HG02884 (cell line): Measurements from ENCODE around the gene TMEM130.

Source experiments
- ATAC-seq: cut with Tn5 transposase; IDR thresholded peaks from one replicate; pipeline ENCODE4 v1.9.1; 2021; ENCODE audit warnings: mild to moderate bottlenecking, moderate library complexity; ENCODE audit not compliant: unreplicated experiment

TMEM130 gene

GRCh38 chr7:98869597-98870120 is at the start of gene TMEM130:
Gene TMEM130, minus strand, starts transcription at chr7:98870014. Its CDS starts 153 bp downstream, at chr7:98869861.
- no peak for ATAC-seq

- no peak for ATAC-seq
Measured at GRCh38 chr7:98917331-98917730, 47.5 kb upstream of the TMEM130 start.

GRCh38 chr7:98913612-98914011 is 43.8 kb upstream of the TMEM130 start:
- ATAC-seq: no peak

GRCh38 chr7:98913026-98913425 is 43.2 kb upstream of the TMEM130 start:
- no peak for ATAC-seq

GRCh38 chr7:98911916-98912315 is 42.1 kb upstream of the TMEM130 start:
- ATAC-seq: no peak

- ATAC-seq: no peak
Measured at GRCh38 chr7:98910427-98910826, 40.6 kb upstream of the TMEM130 start.

- no peak for ATAC-seq
Measured at GRCh38 chr7:98909487-98909886, 39.7 kb upstream of the TMEM130 start.

GRCh38 chr7:98908585-98908984 is 38.8 kb upstream of the TMEM130 start:
- no peak for ATAC-seq

- no peak for ATAC-seq
Measured at GRCh38 chr7:98907570-98907969, 37.8 kb upstream of the TMEM130 start.

GRCh38 chr7:98903246-98903645 is 33.4 kb upstream of the TMEM130 start:
- no peak for ATAC-seq

GRCh38 chr7:98902523-98902922 is 32.7 kb upstream of the TMEM130 start:
- ATAC-seq: no peak

- ATAC-seq: no peak
Measured at GRCh38 chr7:98900815-98901214, 31.0 kb upstream of the TMEM130 start.

GRCh38 chr7:98899816-98900215 is 30.0 kb upstream of the TMEM130 start:
- ATAC-seq: no peak

- no peak for ATAC-seq
Measured at GRCh38 chr7:98892609-98893008, 22.8 kb upstream of the TMEM130 start.

GRCh38 chr7:98887038-98887437 is 17.2 kb upstream of the TMEM130 start:
- ATAC-seq: no peak

- ATAC-seq: no peak
Measured at GRCh38 chr7:98884416-98884815, 14.6 kb upstream of the TMEM130 start.

GRCh38 chr7:98881561-98882315 is 11.9 kb upstream of the TMEM130 start:
- no peak for ATAC-seq

- ATAC-seq: no peak
Measured at GRCh38 chr7:98880485-98880884, 10.7 kb upstream of the TMEM130 start.

GRCh38 chr7:98879979-98880315 is 10.1 kb upstream of the TMEM130 start:
- ATAC-seq: no peak

- peak; percentile 66 for ATAC-seq
Measured at GRCh38 chr7:98879198-98879978, 9.6 kb upstream of the TMEM130 start.

- peak; percentile 62 for ATAC-seq
Measured at GRCh38 chr7:98878365-98879197, 8.8 kb upstream of the TMEM130 start, which contains the start of gene TRRAP. Gene TRRAP, plus strand, starts transcription at chr7:98878532. Its CDS starts 2,619 bp downstream, at chr7:98881151.
